Loucy (cell line): Measurements from ENCODE around the gene ARHGAP4.

ENCODE experiments used
- CTCF ChIP-seq: fragments of 200-600 bp; sonication (generic); conservative IDR thresholded peaks from 2 replicates; pipeline ENCODE4 v1.5.1; 2014; ENCODE audit warnings: mild to moderate bottlenecking, antibody characterized with exemption, low read length
- EZH2phosphoT487 ChIP-seq: fragments of 200-600 bp; IDR thresholded peaks from 2 replicates; pipeline ENCODE4 v1.6.1; 2018; ENCODE audit warnings: antibody characterized with exemption, mild to moderate bottlenecking, moderate library complexity, borderline replicate concordance

DNA sequence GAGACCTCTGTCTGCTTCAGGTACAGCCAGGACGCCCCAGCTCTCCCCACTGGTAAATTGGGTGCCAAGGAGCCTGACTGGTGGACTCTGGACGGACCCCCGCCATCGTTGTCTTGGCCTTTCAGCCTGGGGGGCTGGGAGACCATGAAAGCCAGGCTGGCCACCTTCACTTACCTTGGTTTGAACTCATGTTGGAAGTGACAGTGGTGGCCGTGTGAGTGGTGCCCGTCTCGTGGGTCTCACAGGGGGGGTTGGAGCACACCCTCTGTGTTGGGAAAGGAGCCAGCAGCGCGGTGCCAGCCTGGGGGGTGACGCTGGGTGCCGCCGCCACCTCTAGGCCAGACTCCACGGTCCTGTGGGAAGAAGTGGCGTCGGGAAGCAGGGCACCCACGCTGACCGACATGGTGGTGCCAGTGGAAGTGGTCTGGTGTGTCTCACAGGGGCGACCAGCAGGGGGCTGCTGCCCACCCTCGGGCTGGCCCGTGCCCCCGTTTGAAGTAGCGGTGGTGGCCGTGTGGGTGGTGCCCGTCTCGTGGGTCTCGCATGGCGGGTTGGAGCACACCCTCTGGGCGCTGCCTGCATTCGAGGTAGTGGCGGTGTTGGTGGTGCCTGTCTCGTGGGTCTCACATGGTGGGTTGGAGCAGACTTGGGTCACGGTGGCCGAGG lies 28.0 kb upstream of the ARHGAP4 start:
- TF ChIP-seq CTCF (no peak; the same call in 1 of the 2 replicates), EZH2phosphoT487 (no peak)
